HG03196 (cell line): ENCODE data around the gene SMPD3.

Experiments
- ATAC-seq: cut with Tn5 transposase; IDR thresholded peaks from one replicate; pipeline ENCODE4 v1.9.1; 2021; ENCODE audit not compliant: unreplicated experiment

Gene SMPD3

GRCh38 chr16:68384288-68385161 lies 63.8 kb downstream of the SMPD3 start:
- ATAC-seq = no peak

DNA sequence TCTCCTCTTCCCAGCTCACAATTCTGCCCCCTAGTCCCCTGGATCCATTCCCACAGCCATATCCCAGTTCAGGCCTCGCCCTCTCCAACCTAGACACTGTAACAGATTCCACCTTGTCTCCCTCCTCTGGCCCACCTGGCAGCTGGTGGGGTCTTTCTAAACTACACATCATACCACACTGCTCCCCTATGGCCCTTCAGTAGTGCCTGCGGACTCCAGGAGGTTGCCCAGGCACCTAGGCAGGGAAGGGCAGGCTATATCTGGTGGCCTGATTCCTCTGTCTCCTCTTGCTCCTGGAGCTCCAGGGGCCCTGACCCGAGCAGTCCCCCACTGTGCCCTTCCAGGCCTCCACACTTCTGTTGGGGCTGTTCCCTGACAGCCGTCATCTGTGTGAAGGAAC lies 64.5 kb downstream of the SMPD3 start:
- no peak for ATAC-seq

DNA sequence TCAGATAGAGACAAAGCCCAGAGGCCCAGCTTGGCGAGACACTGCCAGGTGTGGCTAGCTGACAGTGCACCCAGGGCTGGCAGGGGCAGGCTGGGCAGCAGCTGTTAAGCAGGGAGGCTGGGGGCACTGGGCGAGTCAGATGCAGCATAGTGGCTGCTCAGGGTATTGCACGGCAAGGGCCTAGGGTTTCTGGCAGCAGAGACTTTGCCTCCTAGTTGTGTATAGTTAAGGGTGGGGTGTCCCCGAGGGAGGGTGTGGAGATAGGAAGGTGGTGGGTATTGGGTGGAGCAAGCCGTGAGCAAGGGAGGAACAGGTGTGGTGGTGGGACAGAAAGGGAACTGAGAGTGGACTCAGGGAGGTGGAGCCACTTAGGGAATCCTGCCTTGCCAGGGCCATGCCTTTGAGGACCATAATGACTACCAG lies 66.0 kb downstream of the SMPD3 start:
- ATAC-seq = no peak

DNA sequence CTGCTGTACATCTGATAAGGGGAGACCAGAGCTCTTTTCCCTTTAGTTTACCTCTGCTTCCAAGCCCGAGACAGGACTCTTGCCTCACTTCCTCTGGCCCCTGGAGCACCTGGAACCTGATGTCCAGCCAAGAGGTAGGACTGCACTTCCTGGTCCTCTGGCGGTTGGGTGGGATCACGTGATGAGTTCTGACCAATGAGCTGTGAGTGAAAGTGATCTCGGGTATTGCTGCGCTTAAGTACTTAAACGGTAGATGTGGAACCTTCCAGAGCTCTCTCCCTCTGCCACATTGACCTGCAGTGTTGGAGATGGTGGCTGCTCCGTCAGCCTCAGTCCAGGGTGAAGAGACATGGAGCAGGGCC lies 67.0 kb downstream of the SMPD3 start:
- ATAC-seq = no peak

- ATAC-seq = no peak
Observed at GRCh38 chr16:68380676-68381362, 67.5 kb downstream of the SMPD3 start.

DNA sequence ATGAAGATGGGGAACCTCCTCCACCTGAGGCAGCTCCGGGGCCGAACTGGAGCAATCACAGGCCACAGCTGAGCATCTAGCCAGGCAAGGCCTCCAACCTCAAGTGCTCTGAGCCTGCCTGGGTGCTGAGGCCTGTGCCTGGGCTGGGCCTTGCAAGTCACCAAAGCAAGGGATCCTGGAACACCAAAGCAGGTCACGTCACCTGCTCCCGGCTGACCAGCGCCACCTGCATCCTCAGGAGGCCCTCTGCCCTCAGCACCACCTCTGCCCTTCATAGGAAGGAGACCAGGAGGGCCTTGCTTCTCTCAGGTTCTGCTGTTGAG lies 68.0 kb downstream of the SMPD3 start:
- ATAC-seq = no peak

DNA sequence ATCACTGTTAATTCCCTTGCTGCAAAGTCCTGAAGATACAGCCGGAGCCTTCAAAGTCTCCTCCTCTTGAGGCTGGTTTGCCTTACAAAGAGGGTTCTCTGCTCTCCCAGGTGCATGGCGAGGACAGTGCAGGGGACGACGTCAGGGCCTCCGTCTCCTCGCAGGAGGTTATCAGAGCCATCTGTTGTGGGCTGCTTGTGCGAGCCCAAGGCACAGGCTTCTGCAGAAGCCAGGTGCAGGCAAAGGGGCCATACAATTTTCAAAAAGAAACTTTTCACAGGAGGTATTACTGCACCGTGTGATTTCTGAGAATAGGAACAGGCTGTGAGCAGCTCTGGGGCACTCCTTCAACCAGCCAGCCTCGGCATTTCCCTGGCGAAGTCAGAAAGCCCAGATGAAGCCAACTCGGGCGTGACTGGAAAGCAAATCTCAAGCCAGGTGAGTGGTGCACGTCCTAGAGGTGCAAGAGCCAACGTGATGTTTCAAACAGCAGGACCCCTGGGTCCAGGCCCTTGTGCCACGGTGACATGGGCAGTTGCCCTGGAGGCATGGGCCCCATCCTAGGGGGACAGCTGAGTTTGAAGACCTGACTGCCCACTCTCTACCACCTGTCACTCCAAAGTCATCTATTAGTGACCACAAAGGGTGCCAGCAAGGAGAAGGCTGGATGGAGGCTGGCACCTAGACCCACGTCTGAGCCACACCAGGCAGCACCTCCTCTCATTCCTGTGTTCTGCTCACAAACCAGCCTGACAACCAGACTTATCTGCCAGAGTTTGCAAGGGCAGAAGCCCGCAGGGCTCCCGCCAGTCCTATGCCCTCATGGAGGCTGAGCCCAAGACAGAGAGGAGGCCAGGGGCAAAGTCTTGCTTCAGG lies 68.6 kb downstream of the SMPD3 start:
- no peak for ATAC-seq

DNA sequence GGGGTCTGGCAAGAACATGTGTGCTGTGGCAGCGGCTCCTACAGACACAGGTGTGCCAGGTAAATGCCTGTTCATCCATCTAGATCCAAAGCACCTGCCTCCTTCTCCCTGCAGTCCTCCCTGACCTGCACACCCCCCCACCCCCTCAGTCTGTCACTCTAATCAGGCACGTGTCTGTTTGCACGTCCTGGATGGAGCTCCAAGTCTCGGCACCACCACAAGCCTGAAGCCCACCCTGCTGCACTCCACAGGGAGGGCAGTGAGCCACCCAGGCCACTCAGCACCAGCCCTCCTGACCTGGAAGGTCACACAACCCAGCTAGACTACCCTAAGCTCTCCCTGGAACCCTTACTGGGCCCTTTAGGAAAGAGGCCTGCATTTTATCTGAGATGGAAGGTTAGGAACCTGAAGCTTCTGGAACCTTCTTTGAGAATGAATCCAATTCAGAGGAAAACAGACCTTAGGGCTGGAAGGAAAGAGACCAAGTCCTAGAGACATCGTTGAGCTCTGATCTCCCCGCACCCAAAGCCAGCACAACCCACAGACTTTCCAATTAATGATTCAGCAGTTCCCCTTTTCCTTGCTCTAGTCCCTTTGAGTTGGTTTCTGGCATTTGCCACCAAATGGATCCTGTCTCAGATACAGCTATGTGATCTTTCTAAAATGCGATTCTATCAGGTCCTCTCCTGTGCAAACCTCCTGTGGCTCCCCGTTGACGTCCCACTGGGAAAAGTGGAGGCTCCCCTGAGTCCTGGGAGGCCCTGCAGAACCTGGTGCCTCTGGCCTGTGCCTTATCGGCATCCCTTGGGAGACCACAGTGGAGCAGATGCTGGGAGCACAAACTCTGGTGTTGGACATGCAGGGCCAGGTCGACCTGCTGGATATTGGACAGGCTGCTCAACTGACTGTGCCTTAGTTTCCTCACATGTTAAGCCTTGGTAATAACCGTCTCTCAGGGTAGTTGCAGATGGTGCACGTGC lies 69.6 kb downstream of the SMPD3 start:
- no peak for ATAC-seq

DNA sequence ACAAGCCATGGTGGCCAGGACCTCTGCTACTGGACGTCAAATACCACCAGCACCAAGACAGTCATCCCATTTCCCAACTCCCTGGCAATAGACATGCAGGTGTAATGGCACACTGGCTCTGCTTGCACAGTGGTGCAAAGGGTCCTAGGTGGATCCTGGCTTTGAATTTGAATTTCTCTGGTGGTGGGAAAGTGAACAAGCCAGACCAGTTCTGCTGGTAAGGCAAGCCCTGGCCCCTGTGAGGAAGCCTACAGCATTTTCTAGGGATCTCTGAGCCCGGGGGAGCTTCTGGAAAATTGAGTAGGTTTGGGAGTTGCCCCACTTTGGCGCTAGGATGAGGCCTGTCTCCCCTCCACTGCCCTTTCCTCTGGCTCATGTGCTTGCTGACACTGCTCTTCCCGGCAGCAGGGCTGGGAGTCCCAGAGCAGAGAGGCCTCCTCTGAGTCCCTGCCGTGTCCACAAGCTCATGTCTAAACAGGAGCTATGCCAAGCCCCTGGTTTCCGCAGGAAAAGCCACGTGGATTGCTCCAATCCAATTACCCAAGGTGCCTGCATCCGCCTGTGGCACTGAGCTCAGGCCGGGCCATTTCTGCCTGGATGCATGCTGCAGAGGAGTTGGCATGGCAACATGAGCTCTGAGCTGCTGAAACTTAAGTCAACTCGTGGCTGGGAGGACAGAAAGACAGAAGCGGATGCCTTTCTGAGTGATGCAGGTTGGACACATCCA lies 70.5 kb downstream of the SMPD3 start:
- no peak for ATAC-seq

DNA sequence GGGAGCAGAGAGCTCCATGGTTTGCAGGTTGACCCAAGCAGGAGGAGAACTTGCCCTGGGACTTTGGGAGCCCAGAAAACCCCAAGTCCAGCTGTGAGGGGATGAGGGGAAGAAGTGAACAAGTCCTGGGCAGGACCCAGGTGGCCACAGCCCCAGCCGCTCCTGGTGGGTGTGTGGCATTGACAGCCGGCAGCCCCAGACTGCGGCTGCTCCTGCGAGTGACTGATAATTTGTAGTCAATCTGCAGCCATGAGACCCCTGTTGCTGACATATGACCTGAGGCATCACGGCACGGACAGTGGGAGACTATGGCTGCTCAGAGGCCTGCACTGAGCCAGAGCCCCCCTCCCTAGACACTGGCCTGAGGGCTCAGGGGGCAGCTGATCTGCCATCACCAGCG lies 71.1 kb downstream of the SMPD3 start:
- ATAC-seq = no peak

- no peak for ATAC-seq
Observed at GRCh38 chr16:68376590-68376989, 71.7 kb downstream of the SMPD3 start.

- no peak for ATAC-seq
Observed at GRCh38 chr16:68375801-68376536, 72.3 kb downstream of the SMPD3 start.

GRCh38 chr16:68374961-68375660 lies 73.2 kb downstream of the SMPD3 start:
- ATAC-seq = no peak

- no peak for ATAC-seq
Observed at GRCh38 chr16:68374246-68374805, 74.0 kb downstream of the SMPD3 start.

GRCh38 chr16:68373528-68374245 lies 74.6 kb downstream of the SMPD3 start:
- no peak for ATAC-seq

DNA sequence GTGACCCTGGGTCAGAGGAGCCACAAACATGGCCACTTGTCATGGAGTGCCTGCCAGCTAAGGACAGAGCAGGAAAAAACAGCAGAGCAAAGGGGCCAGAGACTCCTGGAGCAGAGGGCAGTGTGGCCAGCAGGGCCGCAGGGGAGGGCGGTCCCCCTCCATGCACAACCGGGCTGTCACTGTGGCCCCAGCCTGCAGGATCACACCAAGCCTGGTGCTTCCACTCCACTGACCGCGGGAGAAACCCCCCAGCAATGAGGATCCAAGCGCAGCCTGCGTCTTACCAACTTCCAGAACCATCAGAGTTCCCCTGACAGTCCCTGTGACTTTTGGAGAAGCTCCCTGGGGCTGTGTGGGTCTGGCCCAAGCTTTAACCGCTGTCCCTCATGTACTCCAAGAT lies 75.5 kb downstream of the SMPD3 start:
- no peak for ATAC-seq

DNA sequence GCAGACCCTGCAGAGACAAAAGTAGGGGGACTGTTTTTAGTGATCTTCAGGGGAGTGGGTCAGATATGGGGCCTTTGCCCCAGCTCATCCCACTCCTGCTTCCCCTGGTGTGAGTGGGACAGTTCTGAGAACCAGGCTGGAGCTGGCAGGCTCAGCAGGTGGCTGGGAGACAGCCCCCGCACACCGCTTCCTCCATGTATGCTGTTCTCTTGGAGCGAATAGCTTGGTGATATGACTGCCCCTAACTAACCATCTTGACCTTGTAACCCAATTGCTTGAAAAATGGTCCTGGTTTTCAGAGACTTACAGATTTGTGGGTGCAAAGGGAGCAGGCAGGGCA lies 76.0 kb downstream of the SMPD3 start:
- no peak for ATAC-seq
